Omental fat pad (tissue), 4 donors: ENCODE measurements around the gene TCF7L2. TPM values are rescaled to one million over a fixed set of nuclear protein-coding genes. Genes with fewer than 3 reads are reported as not detected.

Source experiments
- ATAC-seq: fragments of 150-250 bp; one replicate; pipeline ENCODE4 v1.9.1; 2016; ENCODE audit warnings: mild to moderate bottlenecking, moderate library complexity; ENCODE audit not compliant: low FRiP score
- DNase-seq: peaks from one replicate; pipeline ENCODE4 v3.0.0-alpha.2; 2019; ENCODE audit warnings: low spot score
- total RNA-seq, 4 donors: library from RNA; depleted of rRNA; stranded (reverse); fragments of >200 nt; gene quantifications; one replicate each; pipeline ENCODE4 v1.1.0, GENCODE V29; 2016
- TF ChIP-seq, protein P1 (sequence below), 3 donors: fragments of 450-650 bp; IDR thresholded peaks; one replicate each; pipeline ENCODE4 v1.5.1; 2016 to 2017; ENCODE audit warnings: antibody characterized with exemption in 3 of 3, mild to moderate bottlenecking in 3 of 3, moderate library complexity in 2 of 3

TCF7L2 gene
- total RNA-seq, 4 donors from 2014 or later = 22.5 to 30.6 (median 28.5) TPM

- ATAC-seq = no peak
- TF ChIP-seq, protein P1, sequence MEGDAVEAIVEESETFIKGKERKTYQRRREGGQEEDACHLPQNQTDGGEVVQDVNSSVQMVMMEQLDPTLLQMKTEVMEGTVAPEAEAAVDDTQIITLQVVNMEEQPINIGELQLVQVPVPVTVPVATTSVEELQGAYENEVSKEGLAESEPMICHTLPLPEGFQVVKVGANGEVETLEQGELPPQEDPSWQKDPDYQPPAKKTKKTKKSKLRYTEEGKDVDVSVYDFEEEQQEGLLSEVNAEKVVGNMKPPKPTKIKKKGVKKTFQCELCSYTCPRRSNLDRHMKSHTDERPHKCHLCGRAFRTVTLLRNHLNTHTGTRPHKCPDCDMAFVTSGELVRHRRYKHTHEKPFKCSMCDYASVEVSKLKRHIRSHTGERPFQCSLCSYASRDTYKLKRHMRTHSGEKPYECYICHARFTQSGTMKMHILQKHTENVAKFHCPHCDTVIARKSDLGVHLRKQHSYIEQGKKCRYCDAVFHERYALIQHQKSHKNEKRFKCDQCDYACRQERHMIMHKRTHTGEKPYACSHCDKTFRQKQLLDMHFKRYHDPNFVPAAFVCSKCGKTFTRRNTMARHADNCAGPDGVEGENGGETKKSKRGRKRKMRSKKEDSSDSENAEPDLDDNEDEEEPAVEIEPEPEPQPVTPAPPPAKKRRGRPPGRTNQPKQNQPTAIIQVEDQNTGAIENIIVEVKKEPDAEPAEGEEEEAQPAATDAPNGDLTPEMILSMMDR (IDR thresholded peaks at IDR 0.05) = no peak
- no peak for DNase-seq
Measured at GRCh38 chr10:113096128-113096996, 146.3 kb downstream of the TCF7L2 start.

DNA sequence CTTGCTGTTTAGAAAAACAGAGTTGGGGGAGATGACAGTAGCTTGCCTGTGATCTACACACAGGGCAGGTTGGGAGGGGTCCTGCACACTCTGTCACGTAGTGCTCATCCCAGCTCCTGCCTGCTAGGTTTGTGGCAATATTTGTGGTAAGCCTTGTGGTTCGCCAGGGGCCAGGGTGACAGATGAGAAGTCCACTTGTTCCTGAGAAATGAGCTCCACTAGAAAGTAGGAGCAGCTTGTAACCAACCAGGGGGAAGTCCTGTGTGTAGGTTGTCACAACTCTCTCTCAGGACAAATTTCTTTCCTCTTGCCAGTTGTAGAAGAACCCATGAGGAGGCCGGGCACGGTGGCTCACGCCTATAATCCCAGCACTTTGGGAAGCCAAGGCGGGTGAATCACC is 147.0 kb downstream of the TCF7L2 start:
- DNase-seq = no peak
- no peak for ATAC-seq
- TF ChIP-seq, protein P1 (IDR thresholded peaks at IDR 0.05) = no peak

DNA sequence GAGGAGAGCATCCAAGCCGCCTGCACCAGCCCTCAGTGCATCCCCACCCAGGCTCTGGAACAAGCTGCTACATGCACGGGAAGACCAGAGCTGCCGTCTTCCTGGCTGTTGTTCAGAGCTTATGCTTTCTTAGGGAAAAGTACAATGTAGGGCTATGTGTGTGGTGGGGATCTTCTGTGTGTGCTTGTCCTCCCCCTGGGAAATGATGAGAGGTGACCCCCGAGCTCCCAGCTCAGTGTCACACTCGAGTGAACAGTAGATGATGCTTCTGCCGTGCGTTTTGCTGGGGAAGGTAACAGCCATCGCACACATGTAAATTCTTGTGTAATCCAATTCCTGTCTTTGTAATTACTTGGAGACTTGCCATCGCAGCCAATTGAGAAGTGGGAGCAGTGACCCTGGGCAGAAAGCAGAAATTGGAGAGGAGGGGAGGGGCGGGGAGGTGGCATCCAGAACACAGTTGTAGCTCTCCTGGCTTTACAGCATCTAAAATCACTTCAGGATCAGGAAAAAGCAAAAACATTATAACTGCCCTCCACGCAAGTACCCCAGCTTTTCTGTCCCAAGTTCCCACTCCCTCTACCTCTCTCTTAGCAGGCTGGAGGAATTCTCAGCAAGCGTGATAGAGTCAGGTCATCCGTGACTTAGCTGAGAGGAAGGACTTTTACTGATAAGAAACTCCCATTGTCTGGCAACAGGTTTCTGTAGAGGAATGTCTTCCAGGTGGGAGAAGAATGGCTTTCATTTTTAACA is 149.6 kb downstream of the TCF7L2 start:
- DNase-seq = no peak
- no peak for ATAC-seq
- TF ChIP-seq, protein P1 (IDR thresholded peaks at IDR 0.05) = no peak

- ATAC-seq = no peak
- no peak for DNase-seq
- TF ChIP-seq, protein P1 (IDR thresholded peaks at IDR 0.05) = no peak
Measured at GRCh38 chr10:113100281-113100680, 150.2 kb downstream of the TCF7L2 start.

DNA sequence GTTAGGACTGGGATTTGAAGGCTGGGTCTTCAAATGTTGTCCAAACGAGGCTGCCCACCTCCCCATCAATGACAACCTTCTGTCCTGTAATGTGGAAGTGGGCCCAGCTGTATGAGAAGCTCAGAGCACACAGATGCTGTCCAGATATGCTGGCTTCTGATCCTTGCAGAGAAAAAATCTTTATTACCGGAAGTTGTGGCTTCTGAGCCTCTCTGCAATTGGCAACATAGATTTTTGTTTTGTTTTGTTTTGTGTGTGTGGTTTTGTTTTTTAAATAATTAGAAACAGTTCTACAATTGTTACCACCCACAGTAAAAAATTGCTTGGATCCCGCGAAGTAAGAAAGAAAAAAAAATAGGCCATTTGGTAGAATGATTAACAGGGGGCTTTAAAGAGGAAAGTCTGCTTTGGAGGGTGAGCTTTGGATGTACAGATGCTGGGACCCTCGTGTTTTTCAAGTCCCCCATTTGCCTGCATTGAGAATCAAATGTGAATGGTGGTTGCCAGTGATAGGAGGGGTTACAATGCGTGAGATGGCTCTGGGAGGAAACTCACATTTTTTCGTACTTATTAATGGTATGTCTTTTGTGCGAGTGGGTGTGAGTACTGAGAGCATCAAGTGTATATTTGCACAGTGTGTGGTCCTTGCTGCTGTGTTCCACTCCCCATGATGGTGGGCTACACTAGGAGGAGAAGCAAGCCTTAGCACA is 153.2 kb downstream of the TCF7L2 start:
- no peak for DNase-seq
- TF ChIP-seq, protein P1 (IDR thresholded peaks at IDR 0.05) = no peak
- no peak for ATAC-seq

- TF ChIP-seq, protein P1 (IDR thresholded peaks at IDR 0.05) = no peak
- DNase-seq (no peak), ATAC-seq (no peak)
Measured at GRCh38 chr10:113104047-113104446, 154.0 kb downstream of the TCF7L2 start.
